Brain microvascular endothelial cell (primary cell): ENCODE data around the gene WWC2.

ENCODE experiments used
- DNase-seq: peaks from one replicate; pipeline ENCODE4 v3.0.0-alpha.2; 2020
- H3K27ac ChIP-seq: fragments of 250-450 bp; sonication (Bioruptor Pico); 2 replicates; pipeline ENCODE4 v1.5.1; 2020; ENCODE audit warnings: mild to moderate bottlenecking, moderate library complexity
- H3K27me3 ChIP-seq: fragments of 250-450 bp; sonication (Bioruptor Pico); replicated peaks from 2 replicates; pipeline ENCODE4 v1.5.1; 2020; ENCODE audit warnings: mild to moderate bottlenecking
- H3K36me3 ChIP-seq: fragments of 250-450 bp; sonication (Bioruptor Pico); replicated peaks from 2 replicates; pipeline ENCODE4 v1.5.1; 2020; ENCODE audit warnings: mild to moderate bottlenecking
- H3K4me3 ChIP-seq: 2 replicates; pipeline ENCODE4 v1.5.1; 2011; ENCODE audit warnings: low read depth, mild to moderate bottlenecking, control low read depth, low read length, moderate library complexity
- CTCF ChIP-seq: IDR thresholded peaks from 2 replicates; pipeline ENCODE4 v1.5.1; 2011; ENCODE audit warnings: low read depth, mild to moderate bottlenecking, moderate library complexity, low read length, control low read depth, inconsistent platforms; ENCODE audit errors: missing control alignments
- in situ Hi-C: cut with HindIII; loops from 2 replicates; pipeline ENCODE4 v1.10.0; 2017; ENCODE audit warnings: low sequenced_read_pairs, low pct_ligation_motif_present

Gene WWC2

GRCh38 chr4:183354219-183354618 lies 255.2 kb downstream of the WWC2 start:
- TF ChIP-seq CTCF: no peak
- no peak overlapping the region for H3K4me3 ChIP-seq
- in situ Hi-C loops: no loop called here
- no peaks in the 10 kb centered on the region for H3K27me3 ChIP-seq
- H3K36me3 ChIP-seq: no peaks in the 10 kb centered on the region
- no peak for DNase-seq
- H3K27ac ChIP-seq: no peak overlapping the region

- TF ChIP-seq CTCF: no peak
- in situ Hi-C loops: no loop called here
These were observed 256.3 kb downstream of the WWC2 start for GRCh38 chr4:183355405-183355804.

GRCh38 chr4:183356173-183356830 lies 257.2 kb downstream of the WWC2 start:
- Histone ChIP-seq H3K27me3 (no peaks in the 10 kb centered on the region), H3K27ac (no peak overlapping the region), H3K36me3 (no peaks in the 10 kb centered on the region), H3K4me3 (no peak overlapping the region)
- no peak for DNase-seq
- in situ Hi-C loops: no loop called here
- no peak for TF ChIP-seq CTCF

More at GRCh38 chr4:183355405-183355804, 256.3 kb downstream of the WWC2 start:
- Histone ChIP-seq H3K27ac (no peak overlapping the region), H3K27me3 (no peaks in the 10 kb centered on the region), H3K4me3 (no peak overlapping the region), H3K36me3 (no peaks in the 10 kb centered on the region)
- peak; percentile 62 for DNase-seq

GRCh38 chr4:183356931-183357675 lies 258.0 kb downstream of the WWC2 start:
- no peaks in the 10 kb centered on the region for H3K27me3 ChIP-seq
- in situ Hi-C loops: no loop called here
- TF ChIP-seq CTCF: no peak
- no peak overlapping the region for H3K4me3 ChIP-seq
- no peak for DNase-seq
- no peaks in the 10 kb centered on the region for H3K36me3 ChIP-seq
- no peak overlapping the region for H3K27ac ChIP-seq

DNA sequence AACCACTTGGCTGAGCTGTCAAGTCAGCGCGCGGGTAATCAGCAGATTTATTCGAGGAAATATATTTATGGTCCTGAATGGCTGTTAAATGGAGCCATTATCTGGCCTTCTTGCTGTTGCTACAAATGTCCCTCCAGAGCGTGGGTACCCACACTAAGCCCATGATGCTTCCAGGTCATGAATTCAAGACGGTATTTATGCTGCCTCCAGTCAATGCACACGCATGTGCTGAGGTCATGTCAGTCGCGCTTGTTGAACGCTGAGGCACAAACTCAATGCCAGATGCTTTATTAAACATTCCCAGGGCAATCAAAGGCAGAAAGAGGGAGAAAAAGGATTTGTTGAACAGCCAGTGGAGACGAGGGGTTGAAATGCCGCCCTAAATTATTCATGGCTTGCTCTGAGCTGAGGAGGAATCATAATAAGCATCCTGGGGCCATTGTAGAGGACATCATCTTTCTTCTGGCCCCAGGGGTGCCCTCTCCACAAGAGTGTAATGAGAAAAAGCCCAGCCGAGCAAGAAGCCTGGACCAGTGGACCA lies 259.2 kb downstream of the WWC2 start:
- in situ Hi-C loops: no loop called here
- TF ChIP-seq CTCF: no peak
- Histone ChIP-seq H3K36me3 (no peaks in the 10 kb centered on the region), H3K27ac (no peak overlapping the region), H3K4me3 (no peak overlapping the region), H3K27me3 (no peaks in the 10 kb centered on the region)
- DNase-seq: no peak
